Measurements from ENCODE around the gene LOXL4. TPM values are rescaled to one million over a fixed set of nuclear protein-coding genes. Genes with fewer than 3 reads are reported as not detected.

LOXL4 gene
- total RNA-seq, 1 experiment from 2014 or later, result 1.3 TPM

- no peaks in the 10 kb centered on the region for H3K27me3 ChIP-seq (ENCODE audit: insufficient read depth, low read length)
- ChIA-PET CTCF (no interaction called here), RAD21 (ENCODE audit: low non-redundant PET in 1 of 2, low total read pairs in 2 of 2, uncharacterized antibody in 2 of 2, unreplicated experiment in 2 of 2) (no interaction called here), POLR2A (no interaction called here)
- no peaks in the 10 kb centered on the region for H3K36me3 ChIP-seq (ENCODE audit: control insufficient read depth in 1 of 2, insufficient read depth in 2 of 2, low read length in 2 of 2)
- ATAC-seq (no peak), DNase-seq (ENCODE audit: low read depth, low spot score) (no peak)
- no peaks in the 10 kb centered on the region for H4K20me1 ChIP-seq (ENCODE audit: insufficient read depth)
- H3K79me2 ChIP-seq (ENCODE audit: insufficient read depth, low read length), result no peaks in the 10 kb centered on the region
- intact Hi-C loops (cut with micrococcal nuclease), result no loop called here
- BruUV-seq (replicated peaks), result no TSS peak
- no peaks in the 10 kb centered on the region for H3K4me1 ChIP-seq (ENCODE audit: control insufficient read depth in 1 of 2, insufficient read depth in 2 of 2, low read length in 2 of 2)
- H3K4me2 ChIP-seq (ENCODE audit: low read length), result no peak overlapping the region
- H3K9ac ChIP-seq (ENCODE audit: low read length), result no peak overlapping the region
- no peak overlapping the region for H3K4me3 ChIP-seq (replicated peaks in 1 of 2; ENCODE audit: low read depth in 1 of 2, low read length in 2 of 2)
- no peaks in the 10 kb centered on the region for H3K9me2 ChIP-seq (ENCODE audit: insufficient read depth)
- H3K9me3 ChIP-seq (ENCODE audit: control insufficient read depth in 1 of 2, insufficient read depth in 1 of 2, low read depth in 1 of 2, low read length in 2 of 2), result no peaks in the 10 kb centered on the region
- H2AFZ ChIP-seq (ENCODE audit: low read depth, low read length, poor library complexity, severe bottlenecking), result no peak overlapping the region
- no peak for TF ChIP-seq SIN3A (IDR thresholded peaks at IDR 0.05; ENCODE audit: low read depth)
- TF ChIP-seq FOSL1 (IDR thresholded peaks at IDR 0.05; ENCODE audit: low read depth), result no peak
- TF ChIP-seq ATF3 (IDR thresholded peaks at IDR 0.05), result no peak
- TF ChIP-seq RAD21 (IDR thresholded peaks at IDR 0.05; ENCODE audit: low read depth), result no peak
- no peak for TF ChIP-seq MAX (IDR thresholded peaks at IDR 0.05)
- no peak for TF ChIP-seq CTCF (IDR thresholded peaks at IDR 0.05 in 2 of 3, conservative IDR thresholded peaks at IDR 0.05 in 1 of 3; ENCODE audit: borderline replicate concordance in 1 of 3, insufficient read depth in 1 of 3, low read depth in 2 of 3, low read length in 2 of 3)
- no peak for TF ChIP-seq EZH2phosphoT487 (IDR thresholded peaks at IDR 0.05; ENCODE audit: borderline replicate concordance)
- TF ChIP-seq CBX3 (IDR thresholded peaks at IDR 0.05; ENCODE audit: low read depth), result no peak
- TF ChIP-seq ZFX (IDR thresholded peaks at IDR 0.05), result no peak
- TF ChIP-seq SRF (IDR thresholded peaks at IDR 0.05; ENCODE audit: low read depth), result no peak
- TF ChIP-seq JUND (IDR thresholded peaks at IDR 0.05), result no peak
- no peak for TF ChIP-seq ZBTB33 (IDR thresholded peaks at IDR 0.05; ENCODE audit: extremely low read depth, insufficient replicate concordance, low read length)
- no peak overlapping the region for H3K27ac ChIP-seq (ENCODE audit: low read depth, low read length)
Measured at GRCh38 chr10:98254234-98254974, 13.6 kb downstream of the LOXL4 start.
